ENCODE measurements around the gene TMPRSS9.

DNA sequence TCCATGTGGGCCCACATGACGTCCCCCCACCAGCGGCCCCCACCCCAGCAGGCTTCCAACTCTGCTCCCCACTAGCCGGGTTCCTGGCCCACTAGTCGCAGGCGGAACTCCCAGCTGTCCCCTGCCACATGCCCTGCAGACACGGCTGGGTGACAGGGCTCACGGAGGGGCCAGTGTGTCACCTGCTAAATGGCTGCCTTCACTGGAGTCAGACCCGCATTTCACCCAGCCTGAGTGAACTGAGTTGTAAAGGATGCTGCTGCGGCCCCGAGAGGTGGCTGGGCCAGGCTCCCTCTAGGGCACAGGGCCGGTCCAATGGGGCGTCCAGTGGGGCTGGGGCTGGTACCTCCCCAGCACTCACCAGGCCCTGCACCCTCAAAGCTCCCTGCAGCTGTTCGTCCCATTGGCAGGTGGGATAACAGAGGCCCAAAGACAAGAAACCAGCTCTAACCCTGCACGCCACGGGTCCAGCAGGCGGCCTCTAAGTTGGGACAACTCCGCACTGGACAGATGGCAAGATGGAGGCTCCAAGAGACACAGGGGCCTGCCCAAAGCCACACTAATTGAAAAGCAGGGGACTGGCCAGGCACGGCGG, 93.5 kb downstream of the TMPRSS9 start:
- TF ChIP-seq, protein P1, sequence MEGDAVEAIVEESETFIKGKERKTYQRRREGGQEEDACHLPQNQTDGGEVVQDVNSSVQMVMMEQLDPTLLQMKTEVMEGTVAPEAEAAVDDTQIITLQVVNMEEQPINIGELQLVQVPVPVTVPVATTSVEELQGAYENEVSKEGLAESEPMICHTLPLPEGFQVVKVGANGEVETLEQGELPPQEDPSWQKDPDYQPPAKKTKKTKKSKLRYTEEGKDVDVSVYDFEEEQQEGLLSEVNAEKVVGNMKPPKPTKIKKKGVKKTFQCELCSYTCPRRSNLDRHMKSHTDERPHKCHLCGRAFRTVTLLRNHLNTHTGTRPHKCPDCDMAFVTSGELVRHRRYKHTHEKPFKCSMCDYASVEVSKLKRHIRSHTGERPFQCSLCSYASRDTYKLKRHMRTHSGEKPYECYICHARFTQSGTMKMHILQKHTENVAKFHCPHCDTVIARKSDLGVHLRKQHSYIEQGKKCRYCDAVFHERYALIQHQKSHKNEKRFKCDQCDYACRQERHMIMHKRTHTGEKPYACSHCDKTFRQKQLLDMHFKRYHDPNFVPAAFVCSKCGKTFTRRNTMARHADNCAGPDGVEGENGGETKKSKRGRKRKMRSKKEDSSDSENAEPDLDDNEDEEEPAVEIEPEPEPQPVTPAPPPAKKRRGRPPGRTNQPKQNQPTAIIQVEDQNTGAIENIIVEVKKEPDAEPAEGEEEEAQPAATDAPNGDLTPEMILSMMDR (IDR thresholded peaks at IDR 0.05), result no peak
- no peak for TF ChIP-seq POLR2A (IDR thresholded peaks at IDR 0.05)
